UCSD-AML1 (cell line): ENCODE results near the gene FRS3.
"Not testable (repeated sequence)": the region's sequence is repeated elsewhere in the genome, so short reads cannot be mapped to it uniquely, and the experiment has no call there.

ENCODE experiments used
- DNase-seq: peaks from one replicate; lab custom pipeline; 2025; ENCODE audit not compliant: unreplicated experiment; lab: John Stamatoyannopoulos, UW

The FRS3 gene

DNA sequence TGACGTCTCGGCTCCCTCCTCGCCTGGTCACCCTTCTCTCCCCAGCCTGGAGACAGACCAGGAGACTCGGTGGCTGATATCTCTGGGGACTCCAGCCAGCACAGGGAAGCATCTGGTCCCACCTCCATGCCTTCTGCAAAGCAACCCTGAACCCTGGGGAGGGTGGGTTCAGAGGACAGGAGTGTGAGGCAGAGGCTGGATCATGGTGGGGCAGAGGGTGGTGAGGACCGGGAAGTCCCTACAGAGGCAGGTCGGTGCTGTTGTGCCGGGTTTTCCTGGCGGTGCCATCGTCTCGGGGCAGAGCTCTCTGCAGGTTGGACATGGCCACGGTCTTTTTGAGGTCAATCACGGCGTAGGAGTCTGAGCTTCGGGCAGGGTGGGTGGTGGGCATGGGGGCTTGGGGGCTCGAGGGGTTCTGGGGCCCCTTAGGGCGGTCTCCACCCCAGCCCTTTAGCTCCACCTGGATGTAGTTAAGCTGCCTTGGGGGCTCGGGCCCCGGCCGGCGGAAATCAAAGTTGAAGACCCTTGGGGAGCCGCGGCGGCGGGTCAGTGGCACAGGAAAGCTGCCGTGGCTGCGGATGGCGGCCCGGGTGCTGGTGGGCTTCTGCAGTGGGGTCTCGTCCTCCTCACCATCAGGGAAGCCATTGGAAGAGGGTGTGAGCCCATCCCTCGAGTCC is 9.2 kb downstream of the FRS3 start:
- DNase-seq = no peak

DNA sequence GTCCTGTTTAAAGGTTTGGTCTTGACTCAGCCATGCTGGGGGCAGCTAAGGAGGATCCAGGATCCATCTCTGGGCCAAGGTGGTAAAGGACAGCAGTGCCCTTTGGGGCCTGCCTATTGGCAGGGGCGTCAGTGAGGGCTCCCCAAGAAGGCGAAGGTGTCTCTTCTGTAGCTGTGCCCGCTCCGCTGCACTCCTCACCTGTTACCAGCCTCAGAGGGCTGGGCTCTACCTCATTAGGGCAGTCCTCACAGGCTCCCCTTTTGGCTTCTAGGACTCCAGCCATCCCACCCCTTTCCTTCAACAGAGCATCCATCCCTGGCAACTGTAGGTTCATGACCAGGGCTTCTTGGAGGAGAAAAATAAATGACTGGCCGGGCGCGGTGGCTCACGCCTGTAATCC is 10.3 kb downstream of the FRS3 start:
- DNase-seq = no peak

DNA sequence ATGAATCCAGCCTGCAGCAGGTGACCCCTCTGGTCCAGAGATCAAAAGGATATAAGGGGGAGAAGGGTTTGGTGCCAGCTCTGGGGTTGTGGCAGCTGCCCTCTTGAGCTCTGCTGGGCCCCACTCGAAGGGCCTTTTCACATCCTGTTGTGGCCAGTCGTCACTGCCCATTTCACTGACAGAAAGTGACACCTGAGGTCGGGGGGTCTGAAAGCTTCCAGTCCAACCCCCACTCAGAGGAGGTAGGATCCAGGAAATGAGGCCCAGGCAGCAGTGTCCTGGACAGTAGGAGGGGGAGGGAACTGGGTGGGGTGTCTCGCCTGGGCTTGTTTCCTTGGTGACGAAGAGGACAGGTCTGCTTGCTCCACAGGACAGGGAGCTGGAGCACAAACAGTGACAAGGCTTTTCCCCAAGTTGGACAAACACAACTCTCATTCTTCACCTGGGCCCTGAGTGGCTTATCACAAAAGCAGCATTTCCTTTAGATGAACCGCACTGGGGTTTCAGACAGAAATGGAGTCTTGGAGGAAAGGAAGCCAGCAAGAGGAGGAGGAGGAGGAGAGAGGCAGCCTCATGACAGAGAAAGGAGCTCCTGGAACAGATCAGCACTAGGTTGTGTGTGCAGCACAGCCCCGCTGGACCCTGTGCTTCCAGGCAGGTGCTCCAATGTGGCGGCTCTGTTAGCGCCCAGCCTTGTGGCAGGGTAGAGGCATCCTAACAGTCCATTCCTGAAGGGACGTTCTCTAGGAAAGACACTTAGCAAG is 11.0 kb downstream of the FRS3 start:
- peak; percentile 64 for DNase-seq

DNA sequence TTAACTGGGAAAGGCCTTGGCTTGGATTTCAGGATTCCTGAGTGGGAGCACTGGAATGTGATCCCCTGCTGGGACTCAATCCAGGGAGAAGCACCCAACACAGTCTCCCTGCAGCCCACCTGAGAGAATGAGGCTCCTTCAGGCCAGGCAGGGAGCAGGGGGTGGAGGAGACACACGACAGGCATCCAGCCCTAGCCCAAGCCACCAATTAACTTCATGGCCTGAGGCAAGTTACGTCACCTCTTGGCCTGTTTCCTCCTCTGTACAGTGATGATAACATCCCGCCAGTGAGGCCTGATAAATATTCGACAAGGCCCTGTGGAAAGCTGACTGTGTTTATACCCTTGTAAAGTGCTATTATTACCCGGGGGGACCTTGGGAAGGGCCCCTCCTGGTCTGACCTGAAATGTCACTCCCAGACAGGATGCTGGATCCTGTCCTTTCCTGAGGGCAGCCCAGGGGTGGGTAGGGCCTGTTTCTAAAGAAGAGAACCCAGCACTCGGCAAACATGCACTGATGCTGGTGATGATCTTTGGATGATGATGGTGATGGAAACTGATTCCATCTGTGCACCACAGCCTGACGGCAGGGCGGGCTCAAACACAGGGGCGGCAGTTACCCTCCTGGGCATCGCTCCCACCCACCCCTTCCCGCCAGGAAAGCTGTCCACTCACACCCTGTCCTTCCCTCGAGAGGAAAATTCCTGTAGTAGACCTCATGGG is 12.4 kb downstream of the FRS3 start:
- DNase-seq = peak; percentile 53

DNA sequence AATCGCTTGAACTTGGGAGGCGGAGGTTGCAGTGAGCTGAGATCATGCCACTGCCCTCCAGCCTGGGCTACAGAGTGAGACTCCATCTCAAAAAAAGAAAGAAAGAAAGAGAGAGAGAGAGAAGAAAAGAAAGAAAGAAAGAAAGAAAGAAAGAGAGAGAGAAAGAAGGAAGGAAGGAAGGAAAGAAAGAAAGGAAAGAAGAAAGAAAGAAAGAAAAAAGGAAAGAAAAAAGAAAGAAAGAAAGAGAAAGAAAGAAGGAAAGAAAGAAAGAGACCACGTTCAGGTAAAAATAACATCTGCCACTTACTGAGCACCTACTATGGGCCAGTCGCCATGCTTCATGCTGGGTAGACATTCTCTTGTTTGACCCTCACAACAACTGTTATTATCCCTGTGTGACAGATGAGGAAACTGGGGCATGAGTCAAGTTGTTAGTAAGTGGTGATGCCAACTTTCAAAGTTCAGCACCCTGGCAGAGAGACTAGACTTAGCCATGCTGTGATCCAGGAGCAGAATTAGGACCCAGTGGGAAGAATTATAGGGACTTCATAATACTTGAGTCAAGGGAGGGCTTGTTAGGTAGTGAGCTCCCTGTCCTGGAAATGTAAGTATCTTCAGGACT is 13.5 kb downstream of the FRS3 start:
- not testable (repeated sequence) for DNase-seq

DNA sequence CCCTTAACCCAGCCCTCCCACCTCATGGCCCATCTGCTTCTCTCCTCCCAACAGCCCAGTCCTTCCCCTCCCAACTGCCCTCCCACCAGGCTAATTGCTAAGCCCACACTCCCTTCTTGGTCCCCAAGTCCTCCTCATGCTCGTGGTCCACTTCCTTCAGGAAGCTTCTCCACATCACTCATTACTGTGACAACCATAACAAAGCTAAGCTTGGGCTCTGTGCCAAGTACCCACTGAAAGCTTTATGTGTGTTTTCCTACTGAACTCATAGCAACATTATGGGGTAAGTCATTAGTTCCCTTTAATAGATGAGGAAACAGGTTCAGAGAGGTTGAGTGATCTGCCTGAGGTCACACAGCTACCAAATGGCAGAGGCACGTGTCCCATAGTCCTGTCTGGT is 16.2 kb downstream of the FRS3 start:
- peak; percentile 21 for DNase-seq

DNA sequence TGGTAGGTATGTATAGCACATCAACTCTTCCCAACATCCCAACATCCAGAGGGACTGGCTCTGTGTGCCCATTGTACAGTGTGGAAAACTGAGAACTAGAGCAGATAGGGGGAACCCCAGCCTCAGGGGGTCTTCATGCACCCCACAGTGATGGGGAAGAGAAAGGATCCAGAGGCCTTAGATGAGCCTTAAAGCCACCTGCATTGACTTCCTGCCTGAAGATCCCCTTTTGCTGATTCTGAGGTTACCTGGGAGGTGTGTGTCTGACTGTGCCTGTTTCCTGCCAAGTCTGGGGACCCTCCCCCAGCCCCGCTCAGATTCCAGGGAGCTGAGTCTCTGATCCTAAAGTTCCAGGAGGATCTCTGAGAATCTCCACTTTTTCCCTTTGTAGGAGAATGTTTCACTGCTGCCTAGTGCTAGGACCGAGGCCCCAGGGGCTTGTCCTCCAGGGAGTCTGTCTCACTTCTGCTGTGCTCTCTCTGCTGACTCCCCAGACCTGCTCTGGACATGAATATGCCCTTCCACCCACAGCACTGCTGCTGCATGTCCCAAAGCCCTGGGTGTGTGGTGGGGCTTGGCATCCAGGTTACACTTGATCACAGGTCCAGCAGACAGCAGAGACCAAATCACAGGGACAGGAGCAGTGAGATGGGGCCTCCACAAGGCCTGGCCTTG is 19.7 kb downstream of the FRS3 start:
- DNase-seq = no peak

DNA sequence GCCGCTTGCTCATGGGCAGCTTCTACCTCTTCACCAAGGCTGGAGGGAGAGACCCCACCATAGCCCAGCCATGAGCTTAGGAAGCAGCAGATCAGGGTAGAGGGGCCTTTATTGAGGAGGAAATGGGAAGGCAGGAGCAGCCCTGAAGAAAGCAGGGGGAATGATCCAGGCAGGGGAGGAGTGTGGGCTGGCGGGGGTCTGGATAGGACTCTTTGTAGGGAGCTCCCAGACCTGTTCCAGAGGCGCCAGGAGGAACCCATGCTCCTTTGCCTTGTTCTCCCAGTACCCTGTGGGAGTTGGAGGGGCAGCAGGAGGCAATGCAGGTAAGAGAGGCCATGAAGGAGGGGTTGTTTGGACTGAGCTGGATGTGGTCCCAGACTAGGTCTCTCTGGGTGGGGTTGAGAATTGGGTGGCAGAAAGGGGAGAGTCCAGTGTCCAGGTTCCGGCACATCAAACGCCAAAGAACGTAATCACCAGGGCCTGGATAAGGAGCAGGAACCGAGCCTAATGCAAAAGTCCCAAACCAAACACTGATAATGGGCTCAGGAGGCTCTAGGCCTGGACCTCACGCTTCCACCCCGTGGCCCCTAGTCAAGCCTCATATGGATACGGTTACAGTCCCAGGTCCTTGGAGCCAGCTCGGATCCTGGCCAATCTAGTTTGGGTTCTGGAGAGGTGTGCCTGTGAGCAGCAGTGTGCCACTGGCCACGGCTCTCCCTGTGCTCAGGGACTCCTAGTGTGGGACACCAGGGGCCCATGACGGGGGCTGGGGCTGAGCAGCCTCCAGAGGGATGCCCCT is 20.4 kb downstream of the FRS3 start:
- DNase-seq = no peak

DNA sequence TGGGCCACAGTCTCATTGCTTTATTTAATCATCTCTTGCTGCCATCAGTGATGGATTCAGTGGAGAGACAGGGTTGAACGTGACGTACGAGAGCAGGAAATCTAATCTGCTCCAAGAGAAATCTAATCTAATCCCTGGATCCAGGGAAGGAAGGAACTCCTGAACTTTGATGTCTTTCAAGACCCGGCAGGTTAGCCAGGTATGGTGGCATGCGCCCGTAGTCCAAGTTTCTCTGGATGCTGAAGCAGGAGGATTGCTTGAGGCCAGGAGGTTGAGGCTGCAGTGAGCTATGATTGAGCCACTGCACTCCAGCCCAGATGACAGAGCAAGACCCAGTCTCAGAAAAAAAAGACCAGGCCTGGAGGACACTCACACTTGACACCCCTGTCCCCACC is 21.1 kb downstream of the FRS3 start:
- DNase-seq = no peak

DNA sequence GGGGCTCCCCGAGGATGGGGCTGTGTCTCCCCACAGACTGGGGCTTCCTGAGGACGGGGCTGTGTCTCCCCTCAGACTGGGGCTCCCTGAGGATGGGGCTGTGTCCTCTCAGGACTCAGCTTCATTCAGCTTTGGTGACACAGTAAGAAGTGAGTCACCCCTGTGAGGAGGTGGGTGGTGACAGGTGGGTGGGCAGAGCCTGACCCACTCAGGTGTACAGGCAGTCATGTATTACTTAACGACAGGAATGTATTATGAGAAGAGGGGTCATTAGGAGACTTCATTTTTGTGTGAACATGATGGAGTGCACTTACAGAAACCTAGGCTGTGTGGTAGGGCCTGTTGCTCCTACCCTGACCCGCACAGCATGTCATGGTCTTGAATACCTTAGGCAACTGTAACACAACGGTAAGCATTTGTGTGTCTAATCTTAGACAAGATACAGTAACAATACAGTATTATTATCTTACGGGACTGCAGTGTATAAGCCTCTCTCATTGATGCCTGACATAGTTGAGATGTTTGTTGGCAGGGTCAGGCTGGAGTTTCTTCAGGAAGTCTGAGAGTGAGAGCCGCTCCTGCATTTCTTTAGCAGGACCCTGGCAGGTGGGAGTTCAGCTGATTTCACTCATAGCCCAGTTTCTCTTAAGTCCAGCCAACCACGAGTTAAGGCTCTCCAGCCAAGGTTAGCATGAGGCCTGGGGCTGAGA is 21.6 kb downstream of the FRS3 start:
- DNase-seq = no peak

DNA sequence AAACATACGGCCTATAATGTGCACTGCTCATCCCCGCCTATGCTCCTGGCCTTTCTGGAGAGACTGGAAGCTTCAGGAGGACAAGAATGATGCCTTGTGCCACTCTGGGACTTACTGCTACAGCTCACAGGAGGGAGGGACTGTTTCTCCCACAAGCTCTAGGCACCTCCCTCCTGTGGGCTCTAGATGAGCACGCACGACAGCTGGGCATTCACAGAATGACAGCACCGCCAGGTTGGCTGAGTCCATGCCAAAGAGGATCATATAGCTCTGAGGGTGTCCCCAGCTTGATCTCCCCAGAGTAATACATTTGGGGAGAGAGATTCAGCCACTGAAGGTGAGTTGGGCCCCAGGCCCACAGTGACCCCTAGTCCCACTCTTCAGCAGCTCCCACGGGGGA is 22.4 kb downstream of the FRS3 start:
- DNase-seq = no peak

DNA sequence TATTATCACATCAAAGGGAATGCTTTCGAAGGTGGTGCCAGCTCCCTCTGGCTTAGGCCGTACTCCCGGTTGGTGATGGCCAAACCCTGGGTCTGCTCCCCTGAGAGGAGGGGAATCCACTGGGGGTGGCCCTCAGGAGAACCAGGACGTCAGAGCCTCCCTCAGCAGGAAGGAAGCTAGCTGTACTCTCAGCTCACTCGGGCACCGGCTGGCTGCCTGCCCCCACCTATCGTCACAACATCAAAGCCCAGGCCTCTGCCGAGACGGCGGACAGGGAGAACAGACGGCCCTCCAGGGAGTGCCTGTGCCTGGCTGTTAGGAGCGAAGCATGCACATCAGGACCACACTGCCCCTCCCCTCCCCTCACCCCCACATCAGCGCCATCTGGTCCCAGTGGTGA is 23.3 kb downstream of the FRS3 start:
- peak; percentile 23 for DNase-seq

DNA sequence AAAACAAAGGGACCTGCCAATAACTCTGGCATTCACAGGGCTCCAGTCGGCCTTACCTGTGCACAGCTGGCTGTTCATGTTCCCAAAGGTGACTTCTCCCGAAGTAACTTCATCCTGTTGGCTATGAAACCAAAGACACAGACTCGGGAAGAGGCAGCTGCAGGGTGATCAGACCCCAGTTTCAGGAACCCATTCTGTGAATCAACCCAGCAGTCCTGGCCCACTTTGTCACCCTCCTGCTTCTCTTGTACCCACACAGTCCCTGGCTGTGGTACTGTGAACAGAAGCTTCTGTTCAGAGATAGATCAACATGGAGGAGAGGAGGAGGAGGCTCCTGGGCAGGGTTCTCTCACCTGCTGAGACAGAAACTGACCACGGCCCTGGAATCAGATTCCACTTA is 23.8 kb downstream of the FRS3 start:
- DNase-seq = no peak

DNA sequence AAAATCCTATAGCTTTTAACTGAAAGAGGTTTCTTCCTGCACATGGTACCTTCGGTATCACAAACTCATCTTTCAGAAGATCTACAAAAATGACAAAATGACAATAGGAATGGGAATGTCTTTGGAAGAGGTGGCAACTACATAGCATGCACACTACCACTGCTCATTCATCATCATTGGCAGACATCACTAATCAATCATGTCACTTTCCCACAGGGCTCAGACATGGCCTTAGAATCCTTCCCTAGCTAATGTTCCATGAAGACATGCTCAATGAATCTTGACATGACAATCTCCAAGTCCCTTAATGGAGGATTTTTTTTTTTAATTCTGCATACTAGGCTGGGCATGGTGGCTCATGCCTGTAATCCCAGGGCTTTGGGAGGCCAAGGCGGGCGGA is 29.3 kb downstream of the FRS3 start:
- no peak for DNase-seq

DNA sequence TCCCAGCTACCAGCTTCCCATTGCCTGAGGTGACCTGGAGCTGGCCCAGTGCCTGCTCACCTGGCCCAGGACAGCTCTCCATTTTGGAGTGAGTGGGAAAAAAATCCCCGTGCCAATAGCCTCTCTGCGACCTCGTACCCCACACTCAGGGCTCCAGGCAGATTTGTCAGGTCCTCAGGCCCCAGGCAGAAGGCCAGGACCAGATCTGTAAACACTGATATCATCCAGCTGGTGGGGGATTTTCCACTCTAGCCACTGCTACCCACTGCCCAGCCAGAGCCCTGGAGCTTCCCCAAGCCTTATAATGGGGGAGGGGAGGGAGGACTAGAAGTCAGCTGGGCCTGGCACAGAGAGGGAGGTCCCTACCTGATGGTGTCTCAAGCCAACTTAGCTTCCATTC is 31.2 kb downstream of the FRS3 start:
- no peak for DNase-seq

DNA sequence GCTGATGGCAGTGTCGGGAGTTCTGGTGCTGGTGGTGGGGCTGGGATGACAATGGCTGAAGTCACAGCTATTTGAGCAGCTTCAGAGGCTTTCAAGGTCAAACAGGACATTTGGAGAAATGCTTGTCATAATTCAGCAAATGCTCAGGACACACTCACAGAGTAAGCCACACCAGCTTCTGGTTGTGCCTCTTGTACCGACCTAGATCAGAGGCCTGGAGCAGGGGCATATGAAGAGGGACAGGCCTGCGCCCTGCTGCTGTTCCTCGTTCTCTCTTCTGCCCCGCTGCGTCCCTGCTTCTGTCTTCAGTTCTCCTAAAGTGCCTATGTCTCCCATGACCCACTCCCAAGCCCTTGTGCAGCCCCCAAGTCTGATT is 31.6 kb downstream of the FRS3 start:
- DNase-seq = no peak

DNA sequence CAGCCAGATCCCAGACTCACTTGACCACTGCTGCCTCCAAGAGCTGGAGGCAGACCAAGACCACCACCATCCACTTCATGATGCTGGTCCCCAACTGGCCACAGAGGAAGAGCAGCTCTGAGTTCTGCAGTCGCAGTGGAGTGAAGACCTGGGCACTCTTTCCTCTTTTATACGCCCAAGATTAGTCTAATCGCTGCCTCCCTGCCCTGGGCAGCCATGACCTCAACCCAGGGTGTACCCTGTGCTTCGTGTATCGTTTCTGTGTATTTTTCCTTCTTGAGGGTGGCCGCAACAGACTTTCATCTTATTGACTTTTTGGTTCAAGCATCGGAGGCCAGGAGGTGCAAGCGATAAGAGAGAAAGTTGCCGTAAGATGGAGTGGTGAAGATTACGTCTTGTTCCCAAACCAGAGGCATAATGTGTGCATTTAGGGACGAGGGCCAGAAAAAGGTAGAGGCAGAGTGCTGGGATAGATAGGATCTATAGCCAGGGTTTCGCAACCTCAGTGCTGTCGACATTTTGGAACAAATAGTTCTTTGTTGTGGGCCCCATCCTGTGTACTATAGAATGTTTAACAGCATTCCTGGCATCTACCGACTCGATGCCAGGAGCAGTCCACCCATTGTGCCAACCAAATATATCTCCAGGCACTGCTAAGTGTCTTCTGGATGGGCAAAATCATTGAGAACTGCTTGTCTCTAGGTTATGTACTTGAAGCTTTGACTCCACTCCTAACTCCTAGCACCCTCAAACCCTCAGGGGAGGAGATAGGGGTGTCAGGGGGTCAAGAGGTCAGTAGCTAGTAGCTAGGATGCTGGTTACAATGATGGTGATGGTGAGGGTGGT is 32.2 kb downstream of the FRS3 start, which contains the start of gene PGC:
Gene PGC, minus strand, starts transcription at position 142 of the 846 bp plus-strand sequence. Its CDS starts 63 bp downstream, at position 79.
- DNase-seq = no peak

DNA sequence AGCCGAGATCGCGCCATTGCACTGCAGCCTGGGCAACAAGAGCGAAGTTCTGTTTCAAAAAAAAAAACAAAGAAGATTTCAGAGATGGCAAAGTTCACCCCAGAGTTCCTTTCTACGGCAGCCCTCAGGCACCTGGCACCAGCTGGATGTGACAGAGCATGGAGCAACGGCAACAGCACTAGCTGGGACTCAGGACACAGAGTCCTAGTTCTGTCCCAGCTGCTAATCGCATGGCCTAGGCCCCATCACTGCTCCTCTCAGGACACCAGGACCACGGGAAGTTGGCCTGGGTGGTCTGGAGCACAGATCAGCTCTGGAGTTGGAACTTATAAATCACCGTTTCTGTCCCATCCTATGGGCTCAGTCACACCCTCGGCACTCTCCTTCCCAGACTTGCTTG is 33.6 kb downstream of the FRS3 start:
- no peak for DNase-seq
